Mesenchymal stem cell (in vitro differentiated cells and primary cell): ENCODE measurements around the gene SPEN.

Experiments used
- DNase-seq: peaks from one replicate; pipeline ENCODE4 v3.0.0-alpha.2; 2013
- H2AFZ ChIP-seq: one replicate; pipeline ENCODE4 v1.6.1; 2013; ENCODE audit warnings: low read depth, mild to moderate bottlenecking, control low read depth, inconsistent platforms, low read length, moderate library complexity
- H2AK5ac ChIP-seq: 2 replicates; pipeline ENCODE4 v1.6.1; 2013; ENCODE audit warnings: low read length, moderate library complexity, mild to moderate bottlenecking, inconsistent platforms; ENCODE audit not compliant: severe bottlenecking
- H2BK120ac ChIP-seq: one replicate; pipeline ENCODE4 v1.6.1; 2013; ENCODE audit warnings: low read depth, mild to moderate bottlenecking, inconsistent platforms, low read length, moderate library complexity
- H2BK12ac ChIP-seq, 2 experiments: one replicate each; pipeline ENCODE4 v1.6.1; 2013; ENCODE audit warnings: inconsistent platforms in 2 of 2, low read length in 2 of 2, mild to moderate bottlenecking in 2 of 2, moderate library complexity in 2 of 2, control low read depth in 1 of 2
- H2BK15ac ChIP-seq: one replicate; pipeline ENCODE4 v1.6.1; 2013; ENCODE audit warnings: mild to moderate bottlenecking, low read depth, inconsistent platforms; ENCODE audit not compliant: poor library complexity, severe bottlenecking
- H2BK5ac ChIP-seq: 2 replicates; pipeline ENCODE4 v1.6.1; 2013; ENCODE audit warnings: low read depth, mild to moderate bottlenecking, low read length, control low read depth, inconsistent platforms; ENCODE audit not compliant: poor library complexity, severe bottlenecking
- H3K14ac ChIP-seq, 2 experiments: one replicate each; pipeline ENCODE4 v1.6.1; 2013; ENCODE audit warnings: inconsistent platforms in 2 of 2, low read length in 2 of 2, control low read depth in 1 of 2, mild to moderate bottlenecking in 1 of 2, moderate library complexity in 1 of 2
- H3K18ac ChIP-seq, 2 experiments: one replicate each; pipeline ENCODE4 v1.6.1; 2013; ENCODE audit warnings: inconsistent platforms in 2 of 2, low read length in 2 of 2, control low read depth in 1 of 2, low read depth in 1 of 2, mild to moderate bottlenecking in 1 of 2
- H3K23ac ChIP-seq, 2 experiments: one replicate each; pipeline ENCODE4 v1.6.1; 2013; ENCODE audit warnings: inconsistent platforms in 2 of 2, low read length in 2 of 2, mild to moderate bottlenecking in 2 of 2, moderate library complexity in 2 of 2, control low read depth in 1 of 2
- H3K27ac ChIP-seq: 2 replicates; pipeline ENCODE4 v1.5.1; 2013; ENCODE audit warnings: mild to moderate bottlenecking, moderate library complexity, low read length, control low read depth, inconsistent platforms; ENCODE audit not compliant: poor library complexity, severe bottlenecking
- H3K27me3 ChIP-seq, 2 experiments: 2 replicates each; pipeline versions ENCODE4 v1.6.1 to v1.7.0; 2013; ENCODE audit warnings: low read length in 2 of 2, mild to moderate bottlenecking in 2 of 2, moderate library complexity in 2 of 2, control low read depth in 1 of 2, inconsistent platforms in 1 of 2; ENCODE audit not compliant: control insufficient read depth in 1 of 2, insufficient read depth in 1 of 2
- H3K36me3 ChIP-seq, 2 experiments: 2 replicates each; pipeline versions ENCODE4 v1.6.1 to v1.7.0; 2013; ENCODE audit warnings: low read length in 2 of 2, control low read depth in 1 of 2, inconsistent platforms in 1 of 2, low read depth in 1 of 2, mild to moderate bottlenecking in 1 of 2; ENCODE audit not compliant: insufficient read depth in 2 of 2, control insufficient read depth in 1 of 2
- H3K4ac ChIP-seq, 2 experiments: one replicate each; pipeline ENCODE4 v1.6.1; 2013; ENCODE audit warnings: inconsistent platforms in 2 of 2, low read length in 2 of 2, mild to moderate bottlenecking in 2 of 2, moderate library complexity in 2 of 2, control low read depth in 1 of 2, low read depth in 1 of 2
- H3K4me1 ChIP-seq: 2 replicates; pipeline ENCODE4 v1.6.1; 2013; ENCODE audit warnings: low read depth, low read length, control low read depth; ENCODE audit not compliant: control insufficient read depth, insufficient read depth
- H3K4me2 ChIP-seq: 2 replicates; pipeline ENCODE4 v1.6.1; 2013; ENCODE audit warnings: low read length, mild to moderate bottlenecking, inconsistent platforms; ENCODE audit not compliant: poor library complexity, severe bottlenecking
- H3K4me3 ChIP-seq, 2 experiments: 2 replicates each; pipeline versions ENCODE4 v1.5.1 to v1.7.0; 2013; ENCODE audit warnings: low read length in 2 of 2, mild to moderate bottlenecking in 2 of 2, control low read depth in 1 of 2, low read depth in 1 of 2; ENCODE audit not compliant: insufficient read depth in 1 of 2
- H3K79me1 ChIP-seq: replicated peaks from 2 replicates; pipeline ENCODE4 v1.6.1; 2013; ENCODE audit warnings: mild to moderate bottlenecking, control low read depth, low read length, inconsistent platforms; ENCODE audit not compliant: poor library complexity, severe bottlenecking
- H3K9ac ChIP-seq: 2 replicates; pipeline ENCODE4 v1.7.0; 2013; ENCODE audit warnings: mild to moderate bottlenecking, low read length, moderate library complexity
- H3K9me3 ChIP-seq: 2 replicates; pipeline ENCODE4 v1.7.0; 2013; ENCODE audit warnings: mild to moderate bottlenecking, low read length; ENCODE audit not compliant: control insufficient read depth
- H4K8ac ChIP-seq: one replicate; pipeline ENCODE4 v1.6.1; 2013; ENCODE audit warnings: inconsistent platforms, mild to moderate bottlenecking, low read length, moderate library complexity
- H4K91ac ChIP-seq: one replicate; pipeline ENCODE4 v1.6.1; 2013; ENCODE audit warnings: mild to moderate bottlenecking, low read length, inconsistent platforms
- WGBS: methylation state at CpG from one replicate; pipeline ENCODE4 v1.1.7; 2013; ENCODE audit warnings: mixed read lengths; 5-methylcytosine and 5-hydroxymethylcytosine counted together

Gene SPEN

DNA sequence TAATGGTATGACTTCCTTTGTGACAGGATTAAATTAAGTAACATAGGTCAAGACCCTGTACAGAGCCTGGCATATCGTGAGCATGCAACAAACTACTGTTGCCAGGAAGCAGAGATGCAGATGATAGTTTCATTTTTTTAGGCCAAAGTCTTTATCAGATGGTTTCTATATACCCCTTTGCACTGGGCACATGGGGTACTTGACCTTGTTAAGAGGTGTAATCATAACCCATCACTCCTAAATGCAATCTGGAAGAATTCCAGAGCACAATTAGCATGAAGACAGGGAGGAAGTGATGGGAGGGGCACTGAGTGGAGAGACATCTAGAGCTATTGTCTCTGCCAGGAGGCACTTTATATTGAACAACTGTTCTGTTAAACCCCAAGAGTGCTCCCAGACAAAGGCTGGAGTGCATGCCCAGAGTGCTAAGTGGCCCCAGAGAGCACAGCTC lies 106.3 kb downstream of the SPEN start:
- Histone ChIP-seq H2AK5ac (peak overlapping the region; percentile 13), H3K4me3 (peak overlapping the region in 1 of 2 experiments; percentile 39), H3K23ac (no peak overlapping the region), H2AFZ (no peak overlapping the region), H3K4me1 (peaks cover 57% of the 10 kb centered on the region), H3K4ac (no peak overlapping the region), H2BK12ac (peak overlapping the region in 1 of 2 experiments; percentile 23), H3K9me3 (no peaks in the 10 kb centered on the region), H2BK120ac (no peak overlapping the region), H3K36me3 (peaks cover 9% of the 10 kb centered on the region in 2 experiments), H2BK5ac (no peak overlapping the region), H4K8ac (no peak overlapping the region), H3K27ac (peak overlapping the region; percentile 97), H3K79me1 (peaks cover 5% of the 10 kb centered on the region), H3K9ac (peak overlapping the region; percentile 94), H4K91ac (peak overlapping the region; percentile 22), H3K18ac (no peak overlapping the region), H2BK15ac (no peak overlapping the region), H3K27me3 (no peaks in the 10 kb centered on the region), H3K14ac (no peak overlapping the region), H3K4me2 (no peak overlapping the region)
- 50% methylated on average over 1 of the region's 1 CpG for WGBS
- peak; percentile 38 for DNase-seq

DNA sequence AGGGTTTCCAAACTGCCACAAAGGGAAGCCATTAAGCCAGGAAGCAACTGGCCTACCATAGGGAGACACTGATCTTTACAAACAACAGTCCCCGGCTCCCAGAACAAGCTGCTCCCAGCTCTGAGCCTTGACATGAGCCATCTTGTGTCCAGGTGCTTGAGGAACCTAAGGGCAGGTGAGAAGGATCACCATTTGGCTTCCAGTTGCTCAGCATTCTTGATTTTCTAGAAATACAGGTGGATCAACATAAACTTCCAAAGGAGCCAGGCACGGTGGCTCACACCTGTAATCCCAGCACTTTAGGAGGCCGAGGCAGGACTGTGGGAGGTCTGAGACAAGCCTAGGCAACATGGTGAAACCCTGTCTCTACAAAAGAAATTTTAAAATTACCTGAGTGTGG lies 106.8 kb downstream of the SPEN start:
- no peaks in the 10 kb centered on the region for H3K27me3 ChIP-seq

GRCh38 chr1:15955552-15955951 lies 108.0 kb downstream of the SPEN start:
- Histone ChIP-seq H2BK120ac (no peak overlapping the region), H2AK5ac (no peak overlapping the region), H3K4me2 (no peak overlapping the region), H3K14ac (no peak overlapping the region), H3K4me3 (no peak overlapping the region), H4K8ac (no peak overlapping the region), H3K4me1 (peaks cover 44% of the 10 kb centered on the region), H2AFZ (no peak overlapping the region), H2BK15ac (no peak overlapping the region), H2BK12ac (no peak overlapping the region), H3K9me3 (no peaks in the 10 kb centered on the region), H4K91ac (no peak overlapping the region), H3K9ac (peak overlapping the region; percentile 37), H3K79me1 (peaks cover 6% of the 10 kb centered on the region), H3K18ac (no peak overlapping the region), H3K4ac (no peak overlapping the region), H3K27me3 (no peaks in the 10 kb centered on the region), H3K36me3 (peaks cover 5 to 11% of the 10 kb centered on the region in 2 experiments), H3K23ac (no peak overlapping the region), H3K27ac (peak overlapping the region; percentile 10), H2BK5ac (no peak overlapping the region)
- WGBS: 98% methylated on average over 2 of the region's 2 CpGs
- no peak for DNase-seq

More for the DNA sequence above, 106.8 kb downstream of the SPEN start:
- peak overlapping the region; percentile 44 for H2BK15ac ChIP-seq
- no peak for DNase-seq
- no peaks in the 10 kb centered on the region for H3K9me3 ChIP-seq
- H3K23ac ChIP-seq: no peak overlapping the region
- H3K79me1 ChIP-seq: peaks cover 5% of the 10 kb centered on the region
- H4K91ac ChIP-seq: no peak overlapping the region
- no peak overlapping the region for H3K4me3 ChIP-seq
- H3K4me2 ChIP-seq: no peak overlapping the region
- no peak overlapping the region for H2AK5ac ChIP-seq
- H3K4ac ChIP-seq: no peak overlapping the region
- H2AFZ ChIP-seq: no peak overlapping the region
- no peak overlapping the region for H3K27ac ChIP-seq
- no peak overlapping the region for H2BK12ac ChIP-seq
- peak overlapping the region; percentile 6 for H2BK120ac ChIP-seq
- no peak overlapping the region for H3K14ac ChIP-seq
- peaks cover 9% of the 10 kb centered on the region in 2 experiments for H3K36me3 ChIP-seq
- WGBS: 100% methylated on average over 3 of the region's 3 CpGs
- H3K9ac ChIP-seq: no peak overlapping the region
- no peak overlapping the region for H2BK5ac ChIP-seq
- H3K4me1 ChIP-seq: peaks cover 54% of the 10 kb centered on the region
- no peak overlapping the region for H4K8ac ChIP-seq
- no peak overlapping the region for H3K18ac ChIP-seq

- peak overlapping the region; percentile 37 for H3K9ac ChIP-seq
Observed at GRCh38 chr1:15956150-15956549, 108.6 kb downstream of the SPEN start.

More at GRCh38 chr1:15956150-15956549, 108.6 kb downstream of the SPEN start:
- Histone ChIP-seq H3K4ac (no peak overlapping the region), H2BK120ac (no peak overlapping the region), H4K8ac (no peak overlapping the region), H3K36me3 (peaks cover 5 to 12% of the 10 kb centered on the region in 2 experiments), H3K4me2 (no peak overlapping the region), H3K18ac (no peak overlapping the region), H2AK5ac (no peak overlapping the region), H3K4me1 (peaks cover 42% of the 10 kb centered on the region), H3K9me3 (no peaks in the 10 kb centered on the region), H3K14ac (no peak overlapping the region), H4K91ac (no peak overlapping the region), H3K4me3 (no peak overlapping the region), H3K27ac (no peak overlapping the region), H3K79me1 (peaks cover 4% of the 10 kb centered on the region), H3K23ac (no peak overlapping the region), H2BK5ac (no peak overlapping the region), H3K27me3 (no peaks in the 10 kb centered on the region), H2BK15ac (no peak overlapping the region), H2AFZ (no peak overlapping the region), H2BK12ac (peak overlapping the region in 1 of 2 experiments; percentile 26)
- DNase-seq: peak; percentile 74
